A549 (cell line): ENCODE data around the gene MAPK12. TPM values are rescaled to one million over a fixed set of nuclear protein-coding genes. Genes with fewer than 3 reads are reported as not detected.
A peak's percentile ranks its signal among the peaks of the same experiment; 100 is the strongest.

Experiments
- ATAC-seq, 2 experiments: fragments of 200-7000 bp in 1 of 2; fragments of >200 bp in 1 of 2; cut with Nextera tagmentation in 1 of 2; cut with Tn5 transposase in 1 of 2; 3 replicates each; pipeline versions ENCODE4 v1.8.0 to v1.9.1; 2018 to 2020; ENCODE audit warnings: mild to moderate bottlenecking in 1 of 2, moderate library complexity in 1 of 2
- CTCF ChIA-PET: fragments of 300-600 bp; sonication (Branson Sonifier 250); formaldehyde crosslinking; extraction: SDS; loops from one replicate; lab custom pipeline; 2021; ENCODE audit warnings: antibody characterized with exemption, inconsistent platforms; lab: Yijun Ruan, JAX
- POLR2A ChIA-PET: fragments of 350-600 bp; formaldehyde crosslinking; extraction: SDS; loops from one replicate; lab custom pipeline; 2021; ENCODE audit warnings: antibody characterized with exemption, inconsistent platforms; lab: Yijun Ruan, JAX
- DNase-seq, 2 experiments: peaks; one replicate each; pipeline versions ENCODE4 v3.0.0 to v3.0.0-alpha.2; 2011 to 2016; ENCODE audit warnings: low read depth in 1 of 2, low spot score in 1 of 2
- FAIRE-seq: peaks from 2 replicates; lab custom pipeline; 2011; peaks lifted over from hg19 to GRCh38; lab: Jason Lieb, UNC
- H3K27ac ChIP-seq, 2 experiments: fragments of >200 bp; sonication (Bioruptor Twin); formaldehyde crosslinking; 3 replicates each; pipeline ENCODE4 v1.5.1; 2016 to 2017
- H3K4me1 ChIP-seq: fragments of >200 bp; sonication (Bioruptor Twin); formaldehyde crosslinking; 3 replicates; pipeline ENCODE4 v1.6.1; 2016
- H3K4me2 ChIP-seq: fragments of >200 bp; sonication (Bioruptor Twin); formaldehyde crosslinking; 3 replicates; pipeline ENCODE4 v1.6.1; 2016
- H3K4me3 ChIP-seq: fragments of >200 bp; sonication (Bioruptor Twin); formaldehyde crosslinking; 3 replicates; pipeline ENCODE4 v1.5.1; 2016
- H3K9me3 ChIP-seq: fragments of >200 bp; sonication (Bioruptor Twin); formaldehyde crosslinking; 3 replicates; pipeline ENCODE4 v1.6.1; 2016
- BHLHE40 ChIP-seq: IDR thresholded peaks from 2 replicates; pipeline ENCODE4 v1.6.1; 2012; ENCODE audit warnings: low read depth, low read length, inconsistent platforms
- CHD4 ChIP-seq: fragments of 200-600 bp; sonication (generic); IDR thresholded peaks from 2 replicates; pipeline ENCODE4 v1.6.1; 2016; ENCODE audit warnings: antibody characterized with exemption, mild to moderate bottlenecking, borderline replicate concordance
- EHMT2 ChIP-seq: fragments of 200-600 bp; sonication (generic); IDR thresholded peaks from 2 replicates; pipeline ENCODE4 v1.6.1; 2016; ENCODE audit warnings: antibody characterized with exemption, low read depth, mild to moderate bottlenecking, moderate library complexity
- HDAC2 ChIP-seq: fragments of 200-600 bp; sonication (generic); IDR thresholded peaks from 2 replicates; pipeline ENCODE4 v1.6.1; 2016
- HOXB13 ChIP-seq: fragments of 250-450 bp; sonication (Bioruptor Pico); IDR thresholded peaks from 2 replicates; pipeline ENCODE4 v1.5.0; 2020; ENCODE audit warnings: low read depth, mild to moderate bottlenecking, moderate library complexity
- JUN ChIP-seq, 2 experiments: fragments of >200 bp; sonication (Bioruptor Twin); formaldehyde crosslinking; IDR thresholded peaks; 2 replicates in 1 of 2; 3 replicates in 1 of 2; pipeline ENCODE4 v1.6.1; 2016 to 2017
- JUNB ChIP-seq: fragments of >200 bp; sonication (Bioruptor Twin); formaldehyde crosslinking; IDR thresholded peaks from 2 replicates; pipeline ENCODE4 v1.6.1; 2016
- KDM1A ChIP-seq: fragments of 200-600 bp; sonication (generic); IDR thresholded peaks from 2 replicates; pipeline ENCODE4 v1.6.1; 2016; ENCODE audit warnings: low read depth, mild to moderate bottlenecking
- MYC ChIP-seq: IDR thresholded peaks from 2 replicates; pipeline ENCODE4 v1.6.1; 2012; ENCODE audit warnings: mild to moderate bottlenecking, inconsistent platforms, low read length, improper control_type of control experiment, borderline replicate concordance
- NPAS2 ChIP-seq: fragments of 250-450 bp; sonication (Bioruptor Pico); IDR thresholded peaks from 2 replicates; pipeline ENCODE4 v1.8.0; 2022; ENCODE audit warnings: mild to moderate bottlenecking, moderate library complexity, borderline replicate concordance
- POLR2AphosphoS2 ChIP-seq: conservative IDR thresholded peaks from 2 replicates; pipeline ENCODE4 v1.6.1; 2012; ENCODE audit warnings: low read length, improper control_type of control experiment, inconsistent platforms
- RNF2 ChIP-seq: fragments of 200-600 bp; sonication (generic); IDR thresholded peaks from 2 replicates; pipeline ENCODE4 v1.6.1; 2016; ENCODE audit warnings: low read depth, mild to moderate bottlenecking, antibody characterized with exemption, moderate library complexity, borderline replicate concordance
- SREBF2 ChIP-seq: fragments of 450-650 bp; IDR thresholded peaks from 2 replicates; pipeline ENCODE4 v1.6.1; 2014; ENCODE audit warnings: mild to moderate bottlenecking, moderate library complexity
- ZSCAN20 ChIP-seq: fragments of 250-450 bp; sonication (Bioruptor Pico); IDR thresholded peaks from 2 replicates; pipeline ENCODE4 v1.8.0; 2022; ENCODE audit warnings: mild to moderate bottlenecking, moderate library complexity
- WGBS: methylation state at CpG from one replicate; pipeline ENCODE4 v1.1.6; 2017; ENCODE audit errors: missing lambda C conversion rate; 5-methylcytosine and 5-hydroxymethylcytosine counted together
- polyA plus RNA-seq, 4 experiments: library from polyadenylated mRNA; depleted of rRNA in 3 of 4; stranded (reverse); fragments of >200 nt; fragmentation: RNase III in 1 of 4; extraction: RNeasy Plus Mini Kit Qiagen cat#74134 plus additional on column Dnase treatment in 1 of 4; gene quantifications; 2 replicates in 3 of 4; 3 replicates in 1 of 4; pipeline ENCODE4 v1.2.3, GENCODE V29; 2011 to 2017
- TF ChIP-seq, protein P1 (sequence below): fragments of 200-600 bp; sonication (generic); IDR thresholded peaks from 2 replicates; pipeline ENCODE4 v1.6.1; 2016; ENCODE audit warnings: antibody characterized with exemption, mild to moderate bottlenecking, moderate library complexity
- TF ChIP-seq, protein P2 (sequence below): fragments of >200 bp; sonication (Bioruptor Twin); formaldehyde crosslinking; IDR thresholded peaks from 3 replicates; pipeline ENCODE4 v1.5.1; 2016
- TF ChIP-seq, protein P3 (sequence below): fragments of 250-450 bp; sonication (Bioruptor Pico); IDR thresholded peaks from 2 replicates; pipeline ENCODE4 v1.5.0; 2020; ENCODE audit warnings: low read depth, mild to moderate bottlenecking, moderate library complexity

MAPK12 gene
- polyA plus RNA-seq, 2 of the 4 experiments (the other 2 are of a cell fraction) = 12.5 to 25.8 TPM

DNA sequence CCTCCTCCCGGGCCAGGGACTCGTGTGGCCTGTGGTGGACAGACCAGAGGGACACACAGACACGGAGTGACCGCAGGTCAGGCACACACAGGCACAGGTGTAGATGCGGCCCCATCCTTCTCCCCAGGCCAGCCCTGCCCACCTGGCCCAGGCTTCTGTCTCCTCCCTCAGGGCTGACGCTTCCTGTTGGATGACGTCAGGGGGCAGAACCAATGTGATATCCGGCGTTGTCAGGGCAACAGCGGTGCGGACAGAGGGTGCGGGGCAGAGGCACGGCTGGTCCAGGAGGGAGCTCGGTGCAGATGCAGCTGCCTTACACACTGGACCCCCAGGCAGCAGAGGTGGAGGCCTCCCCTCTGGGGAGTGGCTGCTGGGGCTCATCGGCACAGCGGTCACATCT, 13.7 kb downstream of the MAPK12 start (continued):
- TF ChIP-seq, protein P1, sequence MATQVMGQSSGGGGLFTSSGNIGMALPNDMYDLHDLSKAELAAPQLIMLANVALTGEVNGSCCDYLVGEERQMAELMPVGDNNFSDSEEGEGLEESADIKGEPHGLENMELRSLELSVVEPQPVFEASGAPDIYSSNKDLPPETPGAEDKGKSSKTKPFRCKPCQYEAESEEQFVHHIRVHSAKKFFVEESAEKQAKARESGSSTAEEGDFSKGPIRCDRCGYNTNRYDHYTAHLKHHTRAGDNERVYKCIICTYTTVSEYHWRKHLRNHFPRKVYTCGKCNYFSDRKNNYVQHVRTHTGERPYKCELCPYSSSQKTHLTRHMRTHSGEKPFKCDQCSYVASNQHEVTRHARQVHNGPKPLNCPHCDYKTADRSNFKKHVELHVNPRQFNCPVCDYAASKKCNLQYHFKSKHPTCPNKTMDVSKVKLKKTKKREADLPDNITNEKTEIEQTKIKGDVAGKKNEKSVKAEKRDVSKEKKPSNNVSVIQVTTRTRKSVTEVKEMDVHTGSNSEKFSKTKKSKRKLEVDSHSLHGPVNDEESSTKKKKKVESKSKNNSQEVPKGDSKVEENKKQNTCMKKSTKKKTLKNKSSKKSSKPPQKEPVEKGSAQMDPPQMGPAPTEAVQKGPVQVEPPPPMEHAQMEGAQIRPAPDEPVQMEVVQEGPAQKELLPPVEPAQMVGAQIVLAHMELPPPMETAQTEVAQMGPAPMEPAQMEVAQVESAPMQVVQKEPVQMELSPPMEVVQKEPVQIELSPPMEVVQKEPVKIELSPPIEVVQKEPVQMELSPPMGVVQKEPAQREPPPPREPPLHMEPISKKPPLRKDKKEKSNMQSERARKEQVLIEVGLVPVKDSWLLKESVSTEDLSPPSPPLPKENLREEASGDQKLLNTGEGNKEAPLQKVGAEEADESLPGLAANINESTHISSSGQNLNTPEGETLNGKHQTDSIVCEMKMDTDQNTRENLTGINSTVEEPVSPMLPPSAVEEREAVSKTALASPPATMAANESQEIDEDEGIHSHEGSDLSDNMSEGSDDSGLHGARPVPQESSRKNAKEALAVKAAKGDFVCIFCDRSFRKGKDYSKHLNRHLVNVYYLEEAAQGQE = no peak
- TF ChIP-seq, protein P2, sequence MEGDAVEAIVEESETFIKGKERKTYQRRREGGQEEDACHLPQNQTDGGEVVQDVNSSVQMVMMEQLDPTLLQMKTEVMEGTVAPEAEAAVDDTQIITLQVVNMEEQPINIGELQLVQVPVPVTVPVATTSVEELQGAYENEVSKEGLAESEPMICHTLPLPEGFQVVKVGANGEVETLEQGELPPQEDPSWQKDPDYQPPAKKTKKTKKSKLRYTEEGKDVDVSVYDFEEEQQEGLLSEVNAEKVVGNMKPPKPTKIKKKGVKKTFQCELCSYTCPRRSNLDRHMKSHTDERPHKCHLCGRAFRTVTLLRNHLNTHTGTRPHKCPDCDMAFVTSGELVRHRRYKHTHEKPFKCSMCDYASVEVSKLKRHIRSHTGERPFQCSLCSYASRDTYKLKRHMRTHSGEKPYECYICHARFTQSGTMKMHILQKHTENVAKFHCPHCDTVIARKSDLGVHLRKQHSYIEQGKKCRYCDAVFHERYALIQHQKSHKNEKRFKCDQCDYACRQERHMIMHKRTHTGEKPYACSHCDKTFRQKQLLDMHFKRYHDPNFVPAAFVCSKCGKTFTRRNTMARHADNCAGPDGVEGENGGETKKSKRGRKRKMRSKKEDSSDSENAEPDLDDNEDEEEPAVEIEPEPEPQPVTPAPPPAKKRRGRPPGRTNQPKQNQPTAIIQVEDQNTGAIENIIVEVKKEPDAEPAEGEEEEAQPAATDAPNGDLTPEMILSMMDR = no peak
- TF ChIP-seq EHMT2 (no peak), CHD4 (no peak), RNF2 (no peak), HOXB13 (CRISPR knock-in tag) (no peak), POLR2AphosphoS2 (no peak; the same call in 1 of the 2 replicates), NPAS2 (CRISPR knock-in tag) (no peak), MYC (no peak), HDAC2 (no peak)

DNA sequence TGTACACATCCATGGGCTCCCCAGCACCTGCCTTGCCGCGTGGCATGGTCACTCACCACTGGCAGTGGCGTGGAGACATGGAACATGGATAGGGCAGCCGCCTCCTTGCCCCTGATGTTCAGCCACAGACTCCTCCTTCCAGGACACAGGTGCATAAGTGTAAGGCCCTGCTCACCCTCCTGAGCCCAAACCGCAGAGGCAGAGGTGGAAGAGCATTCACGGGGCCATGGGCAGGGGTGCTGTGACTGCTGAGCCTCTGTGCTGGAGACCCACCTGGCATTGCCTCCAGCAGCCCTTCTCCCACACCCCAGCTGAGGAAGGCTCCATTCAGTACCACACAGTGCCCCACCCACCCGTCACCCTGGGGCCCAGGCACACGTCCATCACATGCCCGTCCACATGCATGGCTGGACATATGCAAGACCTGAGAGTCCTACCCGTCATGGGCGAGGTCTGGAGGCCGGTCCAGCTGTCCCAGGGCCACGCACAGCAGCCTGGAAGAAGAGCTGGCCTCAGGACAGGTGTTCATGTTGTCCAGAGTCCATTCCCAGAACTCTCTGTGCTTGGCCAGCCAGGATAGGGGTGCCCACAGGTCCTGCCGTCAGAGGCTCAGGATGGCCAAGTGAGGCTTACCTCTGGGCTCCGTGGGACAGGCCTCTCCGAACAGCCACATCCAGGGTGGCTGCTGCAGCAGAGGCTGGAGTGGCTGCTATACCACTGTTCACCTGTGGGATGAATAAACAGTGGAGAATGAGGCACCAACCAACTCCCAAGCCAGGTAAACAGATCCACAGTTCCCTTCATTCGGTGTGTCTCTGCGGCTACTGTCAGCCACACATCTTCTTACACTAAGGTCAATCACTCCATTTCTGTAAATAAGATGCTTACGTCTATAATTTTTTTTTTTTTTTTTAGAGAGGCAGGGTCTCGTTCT, 15.0 kb downstream of the MAPK12 start:
- TF ChIP-seq SREBF2 (no peak), KDM1A (no peak), JUNB (no peak), JUN (IDR thresholded peaks at IDR 0.05) (no peak), BHLHE40 (no peak), HOXB13 (CRISPR knock-in tag) (no peak), ZSCAN20 (CRISPR knock-in tag) (no peak), CHD4 (no peak)
- TF ChIP-seq, protein P3, sequence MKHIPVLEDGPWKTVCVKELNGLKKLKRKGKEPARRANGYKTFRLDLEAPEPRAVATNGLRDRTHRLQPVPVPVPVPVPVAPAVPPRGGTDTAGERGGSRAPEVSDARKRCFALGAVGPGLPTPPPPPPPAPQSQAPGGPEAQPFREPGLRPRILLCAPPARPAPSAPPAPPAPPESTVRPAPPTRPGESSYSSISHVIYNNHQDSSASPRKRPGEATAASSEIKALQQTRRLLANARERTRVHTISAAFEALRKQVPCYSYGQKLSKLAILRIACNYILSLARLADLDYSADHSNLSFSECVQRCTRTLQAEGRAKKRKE (CRISPR knock-in tag) = no peak
- TF ChIP-seq, all 56 proteins: peak for 0
- DNase-seq = peak in 1 of 2 experiments; percentile 47
- POLR2A ChIA-PET = interaction anchor here (0.7 to 1.1 kb wide), 2 partner anchors 25 to 96 kb away, joined by 3 read pairs; no protein-coding TSS in a partner anchor
- peaks cover 26% of the 10 kb centered on the region; the same call in 2 of the 3 replicates for H3K4me1 ChIP-seq
- no peaks in the 10 kb centered on the region for H3K9me3 ChIP-seq
- no peak overlapping the region for H3K27ac ChIP-seq
- ATAC-seq = peak; percentile 30 to 41; a peak in 2 of 6 replicates
- 89% methylated on average over 8 of the region's 20 CpGs for whole genome bisulfite sequencing
- peak overlapping the region; percentile 98 for H3K4me2 ChIP-seq
- H3K4me3 ChIP-seq = no peak overlapping the region; the same call in 2 of the 3 replicates
- CTCF ChIA-PET = interaction anchor here (0.6 to 1.8 kb wide), 3 partner anchors 74 to 98 kb away, joined by 3 to 6 read pairs (median 3); no protein-coding TSS in a partner anchor
- no peak for FAIRE-seq
